ENCODE data around the gene KCNA3. TPM values are rescaled to one million over a fixed set of nuclear protein-coding genes. Genes with fewer than 3 reads are reported as not detected.

The KCNA3 gene
- total and polyA plus RNA-seq, 2 of the 8 experiments (the other 6 are each of a cell fraction or from before 2014, with no cell fraction given), result 0.95 to 1.1 TPM

DNA sequence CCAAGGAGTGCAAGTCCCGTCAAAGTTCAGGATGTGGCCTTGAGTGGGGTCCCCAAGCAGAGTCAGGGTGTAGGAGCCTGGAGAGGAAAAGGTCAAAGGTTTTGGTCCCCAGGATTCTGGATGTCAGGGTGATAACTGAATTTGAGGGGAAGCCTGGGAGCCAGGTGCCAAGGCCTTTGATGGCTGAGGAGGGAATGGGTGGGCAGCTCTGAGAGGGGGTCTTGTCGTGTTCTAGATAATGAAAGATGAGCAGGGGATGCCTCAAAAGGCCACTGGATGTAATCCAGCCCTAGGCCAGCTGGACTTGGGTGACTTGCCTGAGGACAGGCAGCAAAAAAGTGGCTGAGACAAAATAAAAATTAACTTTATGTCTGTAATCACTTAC, 41.1 kb downstream of the KCNA3 start:
- no peak overlapping the region for H2BK120ac ChIP-seq (replicated peaks; ENCODE audit: low read depth, low read length)
- no peak overlapping the region for H3K4ac ChIP-seq (replicated peaks; ENCODE audit: insufficient read length, low read depth, low read length)
- CTCF ChIA-PET (ENCODE audit: partially characterized antibody), result interaction anchor here (1.8 to 6.3 kb wide), 3 partner anchors 78 to 148 kb away, joined by 7 to 86 read pairs (median 63); no protein-coding TSS in a partner anchor
- H3K18ac ChIP-seq (ENCODE audit: extremely low read depth, low read length), result no peak overlapping the region
- H2BK12ac ChIP-seq (ENCODE audit: low read depth, low read length), result no peak overlapping the region
- no peaks in the 10 kb centered on the region for H3K79me2 ChIP-seq (ENCODE audit: control insufficient read depth in 1 of 2, insufficient read depth in 2 of 2, low read length in 2 of 2)
- no peak for TF ChIP-seq SIX5 (IDR thresholded peaks at IDR 0.05; ENCODE audit: low read depth, low read length)
- TF ChIP-seq NANOG (IDR thresholded peaks at IDR 0.05; ENCODE audit: insufficient read depth, low read depth, low read length, poor library complexity, severe bottlenecking), result no peak
- TF ChIP-seq ASH2L (IDR thresholded peaks at IDR 0.05; ENCODE audit: low read length), result no peak
- TF ChIP-seq HDAC6 (IDR thresholded peaks at IDR 0.05; ENCODE audit: low read depth, low read length), result no peak
- TF ChIP-seq TEAD4 (IDR thresholded peaks at IDR 0.05; ENCODE audit: low read depth, low read length), result no peak
- TF ChIP-seq HDAC2 (IDR thresholded peaks at IDR 0.05; ENCODE audit: borderline replicate concordance in 1 of 2, low read depth in 2 of 2, low read length in 2 of 2), result no peak
- TF ChIP-seq GTF2F1 (IDR thresholded peaks at IDR 0.05; ENCODE audit: borderline replicate concordance, low read depth, low read length), result no peak
- H3K9me3 ChIP-seq (ENCODE audit: insufficient read depth in 2 of 2, low read depth in 1 of 2, low read length in 1 of 2), result no peaks in the 10 kb centered on the region
- H3K9ac ChIP-seq (replicated peaks in 1 of 4; ENCODE audit: extremely low read depth in 1 of 4, low read depth in 3 of 4, low read length in 3 of 4), result no peak overlapping the region
- H3K23me2 ChIP-seq (ENCODE audit: low read depth, low read length), result no peaks in the 10 kb centered on the region
- POLR2A ChIA-PET (ENCODE audit: partially characterized antibody), result no interaction called here
- no peaks in the 10 kb centered on the region for H3K36me3 ChIP-seq (ENCODE audit: control insufficient read depth in 2 of 4, insufficient read depth in 4 of 4, low read length in 3 of 4)
- peaks cover 0 to 8% (median 0%) of the 10 kb centered on the region in 4 experiments; a peak in 1 of 7 replicates for H3K27me3 ChIP-seq (replicated peaks in 1 of 4; ENCODE audit: control insufficient read depth in 3 of 4, extremely low read depth in 1 of 4, insufficient read depth in 3 of 4, low read length in 3 of 4)
- H4K20me1 ChIP-seq (replicated peaks in 1 of 2; ENCODE audit: control insufficient read depth in 1 of 2, insufficient read depth in 2 of 2, low read length in 2 of 2), result no peaks in the 10 kb centered on the region
- no peak overlapping the region for H3K27ac ChIP-seq (ENCODE audit: low read depth, low read length)
- no peaks in the 10 kb centered on the region for H3K79me1 ChIP-seq (ENCODE audit: low read depth, low read length)
- no peak overlapping the region for H2AFZ ChIP-seq (ENCODE audit: low read length)
- no peak overlapping the region for H2BK15ac ChIP-seq (ENCODE audit: low read length)
- no peak overlapping the region for H4K5ac ChIP-seq (ENCODE audit: insufficient read length, low read depth, low read length)
- no peak overlapping the region for H4K8ac ChIP-seq (ENCODE audit: extremely low read depth, insufficient read depth, low read length)
- no peak overlapping the region for H3K56ac ChIP-seq (replicated peaks; ENCODE audit: insufficient read length, low read depth, low read length)
- FAIRE-seq, result no peak
- H3K4me2 ChIP-seq (ENCODE audit: insufficient read depth in 1 of 2, low read depth in 2 of 2, low read length in 2 of 2), result no peak overlapping the region
- H3K23ac ChIP-seq (ENCODE audit: insufficient read length), result no peak overlapping the region
- no peak overlapping the region for H2BK20ac ChIP-seq (ENCODE audit: low read length)
- H3K4me1 ChIP-seq (replicated peaks in 1 of 4; ENCODE audit: control insufficient read depth in 3 of 4, insufficient read depth in 4 of 4, low read length in 3 of 4), result no peaks in the 10 kb centered on the region
- no peak overlapping the region for H2BK5ac ChIP-seq (ENCODE audit: low read depth, low read length)
- no peak overlapping the region for H3K14ac ChIP-seq (ENCODE audit: insufficient read length)
- no peak overlapping the region for H2AK5ac ChIP-seq (ENCODE audit: low read depth, low read length)
- DNase-seq (ENCODE audit: low read depth in 1 of 2, low spot score in 2 of 2), result no peak
- 93% methylated on average over 1 of the region's 2 CpGs; no CpG with 5 or more reads in 1 of the 2 experiments for WGBS, 2 experiments (ENCODE audit: extremely low coverage in 1 of 2, insufficient coverage in 1 of 2, insufficient read length in 1 of 2, insufficient replicate concordance in 2 of 2, low coverage in 1 of 2, low lambda C conversion rate in 2 of 2, missing lambda C conversion rate in 1 of 2)
- H4K91ac ChIP-seq (replicated peaks; ENCODE audit: insufficient read length, low read length), result no peak overlapping the region
- no peak overlapping the region for H3K4me3 ChIP-seq (ENCODE audit: extremely low read depth in 1 of 4, insufficient read depth in 2 of 4, low read depth in 3 of 4, low read length in 4 of 4)
